GM19452 (cell line): ENCODE data around the gene AVPR2.

ENCODE experiments used
- ATAC-seq: cut with Tn5 transposase; IDR thresholded peaks from one replicate; pipeline ENCODE4 v1.9.1; 2021; ENCODE audit not compliant: unreplicated experiment

AVPR2 gene

DNA sequence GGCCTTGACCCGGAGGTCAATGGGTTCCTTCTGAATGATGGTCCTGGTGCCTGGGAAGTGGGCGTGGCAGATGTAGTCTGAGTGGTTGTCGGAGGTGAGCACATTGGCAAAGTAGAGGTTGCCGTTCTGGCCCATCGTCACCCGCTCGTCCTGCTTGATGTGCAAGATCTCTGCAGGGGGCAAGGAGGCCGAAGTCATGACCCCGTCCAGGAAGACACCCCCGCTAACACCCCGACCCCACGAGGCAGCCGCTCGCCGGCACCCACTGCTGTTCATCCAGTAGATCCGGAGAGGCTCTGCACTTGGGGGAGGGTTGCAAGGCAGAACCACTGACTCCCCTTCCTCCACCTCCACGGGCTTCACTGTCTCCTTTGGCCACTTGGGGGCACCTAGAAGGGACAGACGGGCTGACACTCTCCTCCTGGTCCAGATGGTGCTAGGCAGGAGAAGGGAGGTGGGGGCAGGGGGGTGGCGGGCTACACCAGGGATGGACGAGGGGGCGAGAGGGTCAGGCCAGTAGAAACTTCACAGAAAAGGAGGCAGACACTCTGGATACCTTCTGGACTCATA is 33.6 kb upstream of the AVPR2 start:
- no peak for ATAC-seq

GRCh38 chrX:153871451-153871850 is 33.0 kb upstream of the AVPR2 start:
- no peak for ATAC-seq

DNA sequence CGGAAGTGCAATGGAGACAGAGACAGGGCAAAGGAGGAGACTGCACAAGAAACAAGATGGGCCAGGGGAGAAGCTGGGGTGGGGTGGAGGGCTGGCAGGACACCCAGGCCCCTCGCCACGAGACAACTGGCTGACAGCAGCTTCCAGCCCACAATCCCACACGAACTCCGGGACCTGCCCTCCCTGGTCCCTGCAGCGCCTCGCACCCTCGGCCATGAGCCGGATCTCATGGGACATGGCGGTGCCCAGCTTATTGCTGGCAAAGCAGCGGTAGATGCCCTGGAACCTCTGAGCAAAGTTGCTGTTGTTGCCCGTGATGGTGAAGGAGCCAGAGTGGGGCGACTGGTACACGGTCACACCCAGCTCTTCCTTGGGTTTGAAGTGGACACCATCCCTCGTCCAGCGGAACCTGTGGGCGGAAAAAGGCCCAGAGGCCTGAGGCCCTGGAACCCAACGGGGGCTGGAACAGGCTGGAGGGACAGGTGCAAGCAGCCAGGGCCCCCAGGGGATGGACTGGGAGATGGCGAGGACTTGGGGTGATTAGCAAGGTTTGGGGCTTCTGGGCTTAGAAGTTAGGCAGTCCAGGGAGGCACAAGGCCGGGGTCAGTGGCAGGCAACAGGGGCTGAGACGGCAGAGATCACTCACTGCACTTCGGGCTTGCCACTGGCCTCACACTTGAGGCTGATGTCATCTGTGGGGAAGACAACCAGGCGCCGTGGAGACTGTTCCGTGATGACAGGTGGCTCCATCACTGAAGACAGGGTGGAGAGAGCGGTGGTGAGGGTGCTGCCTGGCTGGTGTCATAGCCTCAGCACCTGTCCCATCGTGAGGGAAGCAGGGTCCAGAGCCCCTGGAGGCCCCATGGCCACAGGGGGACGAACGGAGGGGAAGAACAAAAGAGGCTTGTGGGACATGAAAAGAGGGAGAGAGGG is 32.3 kb upstream of the AVPR2 start:
- ATAC-seq, result no peak

DNA sequence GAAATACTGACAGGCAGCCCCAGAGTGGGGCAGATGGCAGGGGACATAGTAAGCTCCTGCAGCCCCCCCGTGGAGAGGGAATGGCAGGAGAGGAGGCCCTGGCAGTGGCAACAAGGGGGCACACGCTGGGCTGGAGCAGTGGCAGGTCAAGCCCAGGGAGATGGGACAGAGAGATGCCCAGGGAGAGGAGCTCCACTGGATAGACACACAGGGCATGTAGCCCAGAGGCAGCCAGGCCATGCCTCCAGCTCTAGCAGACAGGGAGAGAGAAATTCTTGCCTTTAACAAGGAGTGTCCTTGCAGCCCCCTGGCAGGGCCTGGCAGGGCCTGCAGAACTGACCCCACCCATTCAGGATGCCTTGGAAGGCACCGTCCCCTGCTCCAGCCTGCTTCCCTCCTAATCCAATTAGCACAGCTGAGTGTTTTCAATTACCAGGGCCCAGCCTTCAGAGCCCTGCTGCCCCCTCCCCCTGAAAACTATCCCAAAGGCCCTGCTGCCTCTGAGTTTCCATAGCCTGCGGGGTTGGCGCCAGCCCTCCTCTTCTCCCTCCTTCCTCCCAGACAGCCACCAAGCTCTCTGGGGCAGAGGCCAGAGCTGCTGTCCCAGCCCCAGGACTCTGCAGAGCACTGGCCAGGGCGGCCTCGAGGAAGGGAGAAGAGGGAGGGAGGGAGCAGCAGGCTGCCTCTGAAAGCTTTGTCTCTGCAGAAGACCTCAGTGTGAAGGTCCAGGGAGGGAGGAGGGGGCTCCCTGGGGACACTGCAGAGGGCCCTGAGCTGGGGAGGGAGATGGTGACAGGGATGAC is 31.0 kb upstream of the AVPR2 start:
- ATAC-seq, result no peak

DNA sequence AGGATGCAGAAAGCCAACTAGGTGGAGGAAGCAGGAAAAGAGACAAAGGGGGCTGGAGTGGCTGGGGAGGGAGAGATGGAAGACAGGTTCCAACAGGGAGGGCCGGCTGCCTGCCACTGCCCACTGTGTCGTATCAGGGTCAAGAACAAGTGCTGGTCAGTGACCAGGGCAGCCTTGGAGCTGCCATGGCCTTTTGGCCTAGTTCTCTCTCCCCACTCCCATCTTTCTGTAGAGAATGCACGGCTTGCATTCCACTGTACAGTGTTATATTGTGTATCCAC is 30.4 kb upstream of the AVPR2 start:
- ATAC-seq, result no peak

- ATAC-seq, result no peak
These were observed 29.9 kb upstream of the AVPR2 start for GRCh38 chrX:153874366-153875125.

GRCh38 chrX:153875391-153876111 is 28.9 kb upstream of the AVPR2 start:
- ATAC-seq, result no peak

DNA sequence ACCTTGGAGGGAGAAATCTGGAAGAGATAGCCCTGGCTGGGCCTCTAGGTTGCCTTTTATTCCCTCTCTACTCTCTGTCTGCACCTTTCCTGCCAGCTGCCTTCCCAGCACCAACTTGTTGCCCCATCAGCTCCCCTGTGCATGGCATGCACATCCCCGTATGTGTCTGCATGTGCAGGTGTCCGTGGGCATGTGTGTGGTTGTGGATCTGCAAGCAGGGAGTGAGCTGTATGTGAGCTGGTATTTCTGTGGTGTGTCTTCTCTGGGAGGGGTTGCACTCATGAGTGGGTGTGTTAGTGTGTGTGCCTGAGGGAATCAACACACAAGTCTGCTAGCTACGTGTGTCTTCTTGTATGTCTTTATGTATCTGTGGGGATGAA is 28.4 kb upstream of the AVPR2 start:
- no peak for ATAC-seq

GRCh38 chrX:153877571-153878261 is 26.8 kb upstream of the AVPR2 start:
- ATAC-seq, result no peak

GRCh38 chrX:153878345-153878744 is 26.1 kb upstream of the AVPR2 start:
- ATAC-seq, result no peak

DNA sequence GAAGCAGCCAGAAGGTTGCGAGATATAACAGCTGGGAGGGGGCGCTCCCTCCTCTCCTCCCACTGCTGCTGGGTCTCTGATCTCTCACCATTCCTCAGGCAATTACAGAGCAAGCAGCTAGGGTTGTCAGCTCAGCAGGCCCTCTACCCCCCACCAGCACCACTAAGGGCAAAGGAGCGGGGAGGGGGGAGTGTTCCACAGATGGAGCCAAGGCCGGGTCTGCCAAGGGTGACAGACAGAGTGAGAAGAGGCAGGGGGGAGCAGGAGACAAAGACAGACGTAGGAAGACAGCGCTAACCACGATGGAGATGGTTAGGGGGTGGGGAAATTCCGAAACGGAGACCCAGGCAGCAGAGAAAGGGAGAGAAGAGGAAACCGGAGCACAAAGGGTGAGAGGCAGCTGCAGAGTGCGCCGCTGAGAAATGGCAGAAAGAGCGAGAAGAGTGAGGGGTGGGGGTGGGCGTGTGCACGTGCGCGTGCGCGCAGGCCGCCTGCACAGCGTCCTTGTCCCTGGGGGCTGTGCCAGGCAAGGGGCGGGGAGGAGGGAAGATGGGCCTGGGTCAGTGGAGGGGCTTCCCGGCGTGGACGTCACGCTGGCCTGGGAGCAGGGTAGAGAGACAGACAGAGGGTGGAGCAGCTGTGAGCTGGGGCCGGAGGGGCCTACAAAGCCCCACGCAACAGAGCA is 25.4 kb upstream of the AVPR2 start:
- no peak for ATAC-seq

DNA sequence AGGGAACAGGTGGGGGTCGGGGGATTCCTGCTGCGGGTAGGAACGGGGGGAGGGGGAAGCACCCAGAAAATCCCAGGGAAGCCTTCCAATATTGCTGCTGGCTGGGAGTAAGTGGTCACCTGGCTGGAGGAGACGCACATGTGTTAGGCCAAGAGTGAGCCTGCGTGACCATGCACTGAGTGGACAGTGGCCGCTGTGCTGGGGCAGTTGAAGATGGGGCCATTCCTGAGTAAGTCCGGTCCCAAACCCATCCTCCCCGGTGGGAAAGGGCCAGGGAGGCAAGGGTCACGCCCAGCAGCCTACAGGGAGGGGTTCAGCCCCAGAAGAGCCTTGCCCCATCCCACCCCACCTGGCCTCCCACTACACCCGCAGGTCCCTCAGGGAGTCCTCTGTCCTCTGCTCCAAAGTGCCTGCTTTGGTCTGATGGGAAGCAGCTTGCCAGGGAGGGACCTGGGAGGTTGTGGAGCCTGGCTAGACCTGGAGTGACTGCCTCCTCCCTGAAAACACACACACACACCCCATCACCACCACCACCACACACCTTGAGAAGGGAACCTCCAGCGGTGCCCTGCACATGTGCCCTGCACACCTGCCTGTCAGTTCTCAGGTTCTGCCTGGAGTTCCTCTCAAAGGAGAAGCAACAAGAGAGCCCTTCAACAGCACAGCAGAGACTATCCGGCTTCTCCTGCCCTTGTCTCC is 24.6 kb upstream of the AVPR2 start:
- no peak for ATAC-seq

DNA sequence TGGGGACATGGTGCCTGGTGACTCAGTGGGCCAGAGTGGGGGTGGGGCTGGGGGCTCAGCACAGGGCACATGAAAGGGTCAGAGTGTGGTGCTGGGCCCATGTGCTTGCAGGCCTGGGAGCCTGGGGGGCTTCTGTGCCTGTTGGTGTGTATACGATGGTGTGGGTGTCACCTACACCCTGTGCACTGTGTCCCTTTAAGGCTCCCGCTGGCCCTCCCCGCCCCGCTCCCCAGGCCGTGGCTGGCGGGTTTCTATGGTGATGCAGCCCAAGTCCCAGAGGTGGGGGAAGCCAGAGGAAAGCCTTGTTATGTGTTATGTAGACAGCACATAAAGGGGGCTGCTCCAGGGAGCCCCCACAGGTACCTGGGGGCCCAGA is 24.0 kb upstream of the AVPR2 start:
- ATAC-seq, result no peak

GRCh38 chrX:153881281-153881680 is 23.2 kb upstream of the AVPR2 start:
- ATAC-seq, result no peak

DNA sequence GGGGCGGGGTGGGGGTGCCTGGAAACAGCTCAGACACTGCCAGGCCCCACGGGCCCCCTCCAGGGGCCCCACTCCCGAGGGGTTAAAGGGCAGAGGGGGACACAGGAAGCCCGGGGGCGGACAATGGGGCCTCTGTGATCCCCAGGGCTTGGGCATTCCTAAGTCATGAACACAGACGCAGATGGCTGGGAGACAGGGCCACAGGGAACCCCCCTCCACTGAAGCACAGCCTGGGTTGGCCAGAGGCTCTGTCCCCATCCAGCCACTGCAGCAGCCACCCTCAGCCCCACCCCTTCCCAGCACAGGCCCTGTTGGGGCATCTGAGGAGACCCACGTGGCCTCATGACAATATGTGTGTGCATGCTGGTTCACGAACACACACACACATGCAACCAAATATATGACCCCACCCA is 22.4 kb upstream of the AVPR2 start:
- no peak for ATAC-seq

- no peak for ATAC-seq
These were observed 21.9 kb upstream of the AVPR2 start for GRCh38 chrX:153882557-153882956.

DNA sequence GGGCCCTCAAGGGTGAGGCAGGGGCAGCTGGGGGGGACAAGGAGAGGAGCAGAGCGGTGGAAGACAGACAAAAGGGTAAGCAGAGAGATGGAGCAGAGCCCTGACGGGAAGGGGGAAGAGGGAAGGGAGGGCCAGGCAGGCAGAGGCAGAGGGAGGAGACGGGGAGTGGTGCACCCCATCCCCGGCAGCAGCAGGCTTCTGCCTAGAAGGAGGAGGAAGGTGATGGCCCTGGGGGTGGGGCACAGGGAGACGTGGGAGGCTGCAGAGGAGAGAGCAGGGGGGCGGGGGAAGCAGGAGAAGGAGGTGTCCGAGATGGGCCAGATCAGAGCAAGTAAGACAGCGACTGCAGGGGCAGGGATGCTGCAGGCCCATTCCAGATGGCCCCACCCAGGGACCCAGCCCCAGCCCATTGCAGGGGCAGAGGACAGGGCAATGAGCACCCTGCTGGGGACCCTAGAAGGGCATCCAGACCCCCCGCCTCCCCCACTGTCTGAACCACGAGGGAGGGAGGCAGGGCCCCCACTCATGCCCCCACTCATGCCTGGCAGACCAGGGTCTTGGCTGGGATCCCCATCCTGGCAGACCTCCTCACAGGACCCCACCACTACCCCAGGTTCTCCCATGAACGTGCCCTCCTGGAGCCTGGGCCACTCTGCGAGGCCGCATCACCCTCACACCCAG is 21.2 kb upstream of the AVPR2 start:
- no peak for ATAC-seq

GRCh38 chrX:153884136-153884535 is 20.3 kb upstream of the AVPR2 start:
- ATAC-seq, result no peak
